Activated CD8-positive, alpha-beta memory T cell treated with anti-CD3 and anti-CD28 coated beads, Interleukin-2, amount 50 U/mL, for 1 hour (primary cell): Measurements from ENCODE around the gene ZNF580.

Experiments used
- DNase-seq: peaks from one replicate; pipeline ENCODE4 v3.0.0-alpha.2; 2020; ENCODE audit errors: extremely low read depth

The ZNF580 gene

DNA sequence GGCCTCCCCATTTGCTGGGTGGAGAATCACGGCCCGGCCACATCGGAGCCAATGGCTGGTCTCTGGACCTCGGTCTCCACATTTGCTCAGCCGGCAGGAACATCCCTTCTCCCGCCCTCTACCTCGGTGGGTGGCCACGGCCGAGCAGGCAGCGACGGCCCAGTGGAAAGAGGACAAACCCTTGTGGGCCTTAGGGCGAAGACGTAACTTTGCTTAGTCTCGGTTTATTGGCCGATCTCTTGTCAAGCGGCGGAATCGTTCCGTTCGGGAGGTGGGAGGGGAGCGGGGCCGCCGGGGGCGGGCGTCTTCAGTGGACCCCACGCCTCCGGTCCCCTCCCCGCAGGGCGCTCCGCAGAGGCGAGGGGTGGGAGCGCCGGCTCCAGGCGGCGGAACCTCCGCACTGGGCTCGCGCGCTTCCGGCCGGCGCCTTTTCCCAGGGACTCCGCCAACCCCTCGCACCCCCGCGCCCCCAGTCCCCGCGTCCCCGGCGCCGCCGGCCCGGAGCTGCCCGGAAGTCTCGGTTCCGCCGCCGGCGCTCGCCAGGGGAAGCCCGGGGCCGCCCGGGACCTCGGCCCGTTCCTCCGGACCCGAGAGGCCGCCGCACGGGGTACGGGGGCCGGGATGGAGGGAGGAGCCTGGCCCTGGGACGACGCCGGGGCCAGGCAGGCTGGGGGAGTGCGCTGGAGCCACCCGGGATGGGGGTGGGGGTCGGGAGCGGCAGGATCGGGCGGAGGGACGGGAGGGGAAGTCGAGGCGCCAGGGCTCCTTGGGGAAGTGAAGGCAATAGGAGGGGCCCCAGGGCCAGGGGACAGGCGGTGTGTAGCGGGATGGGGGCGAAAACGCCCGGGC is at the start of gene ZNF580:
Gene ZNF580, plus strand, starts transcription at position 426 of the 849 bp plus-strand sequence. CDS start 1,507 bp downstream, outside the sequence.
- no peak for DNase-seq

GRCh38 chr19:55591555-55591954 is 49.2 kb upstream of the ZNF580 start:
- no peak for DNase-seq

DNA sequence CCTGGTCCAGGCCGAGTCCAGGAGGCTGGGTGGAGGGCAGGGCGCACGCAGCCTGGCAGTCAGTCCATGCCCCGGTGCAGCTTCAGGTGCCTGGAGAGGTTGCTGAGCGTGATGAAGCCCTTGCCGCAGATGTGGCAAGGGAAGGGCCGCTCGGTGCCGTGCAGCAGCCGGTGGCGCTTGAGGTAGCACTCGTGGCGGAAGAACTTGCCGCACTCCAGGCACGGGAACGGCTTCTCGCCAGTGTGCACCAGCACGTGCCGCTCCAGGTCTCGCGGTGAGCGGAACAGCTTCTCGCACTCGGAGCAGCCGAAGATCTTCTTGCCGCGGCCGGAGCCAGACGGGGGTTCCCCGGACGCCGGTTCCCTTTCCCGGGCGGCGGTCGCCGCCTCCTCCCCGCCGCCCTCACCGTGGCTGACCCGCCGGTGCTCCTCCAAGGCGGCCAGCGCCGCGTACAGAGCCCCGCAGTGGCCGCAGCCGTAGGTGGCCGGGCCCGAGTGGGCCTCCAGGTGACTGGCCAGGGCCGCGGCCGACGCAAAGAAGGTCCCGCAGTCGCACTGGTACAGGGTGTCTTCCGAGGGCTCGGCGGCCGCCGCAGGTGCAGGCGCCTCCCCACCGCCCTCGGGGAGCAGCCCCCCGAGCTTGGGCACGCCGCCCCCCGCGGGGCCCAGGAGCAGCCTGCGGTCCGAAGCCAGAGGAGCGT is 48.3 kb upstream of the ZNF580 start:
- no peak for DNase-seq

DNA sequence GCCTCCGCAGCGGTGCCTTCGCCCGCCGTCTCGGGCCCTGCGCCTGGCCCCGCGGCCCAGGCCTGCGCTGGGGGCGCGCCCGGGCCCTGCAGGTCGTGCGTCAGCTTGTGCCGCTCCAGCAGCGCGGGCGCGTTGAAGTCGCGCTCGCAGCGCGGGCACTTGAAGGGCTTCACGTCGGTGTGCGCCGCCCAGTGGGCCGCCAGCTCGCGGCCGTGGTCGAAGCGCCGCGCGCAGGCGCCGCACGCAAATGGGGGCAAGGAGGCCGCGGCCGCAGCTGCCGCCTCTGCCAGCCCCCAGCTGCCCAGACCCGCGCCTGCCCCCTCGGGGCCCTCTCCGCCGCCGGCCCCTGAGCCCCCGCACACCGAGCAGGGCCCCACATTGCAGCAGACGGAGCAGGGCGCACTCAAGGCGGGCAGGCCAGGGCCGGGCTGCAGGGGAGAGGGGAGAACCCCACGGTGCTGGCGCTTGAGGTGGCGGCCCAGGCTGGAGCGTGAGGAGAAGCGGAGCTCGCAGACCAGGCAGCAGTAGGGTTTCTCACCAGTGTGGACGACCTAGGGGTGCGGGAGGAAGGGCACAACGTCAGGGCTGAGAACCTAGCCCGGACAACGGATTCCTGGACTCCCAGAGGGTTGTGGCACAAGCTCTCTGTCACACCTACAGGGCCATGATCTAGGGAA is 47.6 kb upstream of the ZNF580 start:
- no peak for DNase-seq

GRCh38 chr19:55594996-55595545 is 45.7 kb upstream of the ZNF580 start:
- no peak for DNase-seq

- DNase-seq: no peak
Measured at GRCh38 chr19:55596304-55596703, 44.5 kb upstream of the ZNF580 start.

GRCh38 chr19:55597501-55597921 is 43.3 kb upstream of the ZNF580 start:
- DNase-seq: no peak

DNA sequence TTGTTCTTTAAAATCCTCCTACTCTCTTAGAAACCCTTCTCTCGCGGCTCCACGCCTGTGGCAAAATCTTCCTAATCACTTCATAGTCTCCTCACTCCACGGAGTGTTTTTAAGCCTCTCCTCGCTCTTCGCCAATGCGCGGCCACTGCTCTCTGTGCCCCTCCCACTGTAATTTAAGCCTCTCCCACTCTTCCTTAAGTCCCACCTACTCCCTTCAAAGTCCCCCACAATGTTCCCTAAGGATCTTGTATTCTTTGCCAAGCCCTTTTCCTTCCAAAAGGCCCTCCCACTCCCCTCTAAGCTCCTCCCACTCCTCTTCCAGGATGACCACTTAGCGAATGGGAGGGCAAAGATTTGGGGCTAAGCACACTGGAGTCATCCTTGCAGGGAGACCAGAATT is 42.8 kb upstream of the ZNF580 start:
- DNase-seq: no peak

- peak; percentile 80 for DNase-seq
Measured at GRCh38 chr19:55598719-55599467, 41.9 kb upstream of the ZNF580 start.

DNA sequence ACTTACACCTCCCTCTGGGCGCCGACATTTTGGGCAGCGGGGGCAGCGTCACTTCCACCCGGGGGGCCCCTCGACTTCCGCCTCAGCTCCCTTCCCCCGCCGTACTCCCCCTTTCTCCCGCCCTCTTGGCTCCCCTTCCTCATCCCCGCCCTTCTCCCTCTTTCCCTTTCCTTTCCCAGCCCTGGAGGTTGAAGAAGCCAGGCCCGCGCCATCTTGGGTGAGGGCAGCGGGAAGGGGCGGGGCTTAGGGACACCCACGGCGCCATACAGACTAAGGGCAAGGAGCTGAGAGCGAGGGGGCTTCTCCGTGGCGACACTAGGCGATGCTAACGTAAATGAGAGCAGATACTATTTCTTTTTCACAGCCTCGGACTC is 41.3 kb upstream of the ZNF580 start, which contains the start of gene FIZ1:
Gene FIZ1, minus strand, starts transcription at position 50 of the 374 bp plus-strand sequence. CDS start 1,652 bp downstream, outside the sequence.
- peak; percentile 94 for DNase-seq

GRCh38 chr19:55599842-55600661 is 40.8 kb upstream of the ZNF580 start, which contains the start of gene ZNF524:
TSS of gene ZNF524 (plus strand) at chr19:55600288. CDS start at chr19:55602113, 1,825 bp downstream.
- DNase-seq: peak; percentile 67

GRCh38 chr19:55600662-55601028 is 40.2 kb upstream of the ZNF580 start:
- no peak for DNase-seq

- DNase-seq: no peak
Measured at GRCh38 chr19:55601084-55601483, 39.7 kb upstream of the ZNF580 start.

GRCh38 chr19:55602104-55603001 is 38.4 kb upstream of the ZNF580 start:
- DNase-seq: no peak

GRCh38 chr19:55603115-55603514 is 37.7 kb upstream of the ZNF580 start:
- DNase-seq: no peak

GRCh38 chr19:55603581-55604292 is 37.1 kb upstream of the ZNF580 start:
- no peak for DNase-seq

DNA sequence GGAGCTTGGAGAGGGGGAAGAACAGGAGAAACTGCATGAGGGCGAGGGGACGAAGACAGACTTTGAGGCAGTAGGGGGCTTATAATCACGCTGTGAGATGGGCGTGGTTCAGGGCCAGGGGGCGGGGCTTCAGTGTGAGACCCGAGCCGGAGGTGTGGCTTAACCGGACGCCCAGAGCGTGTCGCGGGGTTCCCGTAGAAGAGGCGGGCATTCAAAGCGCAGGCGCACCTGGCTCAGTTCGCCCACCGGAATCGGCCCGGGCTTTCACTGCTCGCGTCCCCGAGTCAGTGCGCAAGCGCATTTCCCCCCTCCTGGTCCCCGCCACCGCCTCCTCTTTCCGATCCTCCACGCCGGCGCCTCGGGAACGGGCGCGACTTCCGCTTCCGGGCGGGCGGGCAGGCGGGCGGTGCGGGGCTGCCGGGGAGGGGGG is 35.6 kb upstream of the ZNF580 start:
- DNase-seq: peak; percentile 95

DNA sequence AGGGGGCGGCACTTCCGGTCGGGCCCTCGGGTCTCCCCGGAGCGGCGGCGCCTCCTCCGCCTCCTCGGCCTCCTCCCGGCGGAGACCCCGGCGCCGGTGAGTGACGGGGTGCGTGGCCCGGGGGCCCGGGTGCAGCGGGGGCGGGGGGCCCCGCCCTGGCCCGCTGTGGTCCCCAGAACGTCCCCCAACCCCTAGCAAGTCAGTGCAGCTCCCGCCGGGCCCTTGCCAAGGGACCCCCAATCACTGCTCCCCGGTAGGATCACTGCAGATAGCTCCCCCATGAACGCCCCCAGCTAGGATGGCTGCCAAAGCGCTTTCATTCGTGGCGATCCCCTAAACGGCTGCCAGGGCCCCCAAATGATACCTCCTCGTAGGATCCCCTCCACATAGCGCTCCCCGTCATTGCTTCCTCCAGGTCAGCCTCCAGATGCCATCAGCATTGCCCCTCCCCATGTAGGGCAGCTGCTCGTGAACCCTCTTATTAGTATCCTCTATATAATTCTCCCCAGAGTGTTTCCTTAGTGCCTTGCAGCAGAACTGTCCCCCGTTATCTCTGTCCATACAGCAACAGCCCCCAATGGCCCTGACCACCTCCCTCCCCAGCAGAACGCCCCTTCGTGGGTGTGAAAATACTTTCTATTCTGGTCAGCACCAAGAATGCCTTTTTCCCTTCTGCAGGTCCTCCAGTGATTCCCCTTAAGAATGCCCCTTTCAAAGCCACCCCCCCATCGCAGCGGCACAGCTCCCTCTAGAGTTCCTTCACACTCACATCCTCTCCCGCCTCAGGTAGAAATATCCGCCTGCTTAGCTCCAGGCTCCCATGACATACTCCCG is 34.9 kb upstream of the ZNF580 start, which contains the start of gene ZNF865:
Gene ZNF865, plus strand, starts transcription at position 11 of the 834 bp plus-strand sequence. CDS start 7,972 bp downstream, outside the sequence.
- DNase-seq: no peak
